Activated B cell treated with CpG ODN at 0.5 μM for 24 hours (primary cell): ENCODE results near the gene ZNF774. TPM values are rescaled to one million over a fixed set of nuclear protein-coding genes. Genes with fewer than 3 reads are reported as not detected.

Experiments
- ATAC-seq: fragments of 200-7000 bp; cut with Tn5 transposase; one replicate; pipeline ENCODE4 v1.10.0; 2021; ENCODE audit warnings: low read depth, mild to moderate bottlenecking, moderate library complexity
- CTCF ChIA-PET: fragments of 350-600 bp; sonication (Branson Sonifier 250); formaldehyde crosslinking; loops from one replicate; lab custom pipeline; 2021; ENCODE audit warnings: antibody characterized with exemption; lab: Charles Lee
- POLR2A ChIA-PET: fragments of 350-600 bp; sonication (Branson Sonifier 250); formaldehyde crosslinking; loops from one replicate; lab custom pipeline; 2021; ENCODE audit warnings: antibody characterized with exemption; lab: Charles Lee
- DNase-seq: peaks from one replicate; pipeline ENCODE4 v3.0.0; 2022
- H3K27ac Mint-ChIP-seq: one replicate; pipeline ENCODE4 v1.8.0; 2020; ENCODE audit warnings: mixed read lengths
- H3K27me3 Mint-ChIP-seq: one replicate; pipeline ENCODE4 v1.8.0; 2021; ENCODE audit warnings: mixed read lengths
- H3K36me3 Mint-ChIP-seq: one replicate; pipeline ENCODE4 v1.8.0; 2021; ENCODE audit warnings: low read depth, mixed read lengths
- H3K4me1 Mint-ChIP-seq: one replicate; pipeline ENCODE4 v1.8.0; 2021; ENCODE audit warnings: mixed read lengths
- H3K4me3 Mint-ChIP-seq: one replicate; pipeline ENCODE4 v1.8.0; 2020; ENCODE audit warnings: mild to moderate bottlenecking, mixed read lengths
- H3K9me3 Mint-ChIP-seq: one replicate; pipeline ENCODE4 v1.8.0; 2020; ENCODE audit warnings: mixed read lengths
- CTCF ChIP-seq: fragments of 200-600 bp; IDR thresholded peaks from one replicate; pipeline ENCODE4 v1.8.0; 2022; ENCODE audit warnings: antibody characterized with exemption, mild to moderate bottlenecking
- intact Hi-C: fragments of 100-400 bp; cut with micrococcal nuclease; formaldehyde crosslinking; loops from one replicate; pipeline ENCODE4 v1.15.1; 2024
- total RNA-seq: library from RNA; stranded (reverse); gene quantifications from 2 replicates; pipeline ENCODE4 v1.2.3, GENCODE V29; 2022

The ZNF774 gene
- total RNA-seq, 1 donor from 2014 or later: 1.3 TPM

GRCh38 chr15:90327311-90327710, 24.8 kb upstream of the ZNF774 start:
- DNase-seq: no peak
- H3K4me1 Mint-ChIP-seq: no peaks in the 10 kb centered on the region
- H3K36me3 Mint-ChIP-seq: no peaks in the 10 kb centered on the region
- H3K9me3 Mint-ChIP-seq: no peaks in the 10 kb centered on the region
- no peak overlapping the region for H3K4me3 Mint-ChIP-seq
- no peak overlapping the region for H3K27ac Mint-ChIP-seq
- TF ChIP-seq CTCF: no peak
- H3K27me3 Mint-ChIP-seq: no peaks in the 10 kb centered on the region
- intact Hi-C loops: no loop called here
- ATAC-seq: no peak
- CTCF ChIA-PET: no interaction called here
- POLR2A ChIA-PET: interaction anchor here (0.6 kb wide), 1 partner anchor 12 kb away, joined by 5 read pairs; no protein-coding TSS in a partner anchor

- H3K27ac Mint-ChIP-seq: no peak overlapping the region
- DNase-seq (no peak), ATAC-seq (no peak)
- ChIA-PET POLR2A (no interaction called here), CTCF (no interaction called here)
- H3K36me3 Mint-ChIP-seq: no peaks in the 10 kb centered on the region
- no peak overlapping the region for H3K4me3 Mint-ChIP-seq
- peaks cover under 1% of the 10 kb centered on the region for H3K27me3 Mint-ChIP-seq
- TF ChIP-seq CTCF: no peak
- no peaks in the 10 kb centered on the region for H3K9me3 Mint-ChIP-seq
- H3K4me1 Mint-ChIP-seq: peaks cover 7% of the 10 kb centered on the region
- intact Hi-C loops: no loop called here
These were observed 17.8 kb upstream of the ZNF774 start for GRCh38 chr15:90334304-90334731.

GRCh38 chr15:90336705-90337141, 15.4 kb upstream of the ZNF774 start:
- H3K4me3 Mint-ChIP-seq: no peak overlapping the region
- POLR2A ChIA-PET: no interaction called here
- peaks cover 2% of the 10 kb centered on the region for H3K27me3 Mint-ChIP-seq
- ATAC-seq (no peak), DNase-seq (no peak)
- H3K4me1 Mint-ChIP-seq: peaks cover 7% of the 10 kb centered on the region
- H3K27ac Mint-ChIP-seq: no peak overlapping the region
- TF ChIP-seq CTCF: no peak
- no peaks in the 10 kb centered on the region for H3K36me3 Mint-ChIP-seq
- intact Hi-C loops: no loop called here
- no peaks in the 10 kb centered on the region for H3K9me3 Mint-ChIP-seq
- CTCF ChIA-PET: interaction anchor here (0.9 kb wide), 1 partner anchor 145 kb away, joined by 3 read pairs; no protein-coding TSS in a partner anchor

- intact Hi-C loops: no loop called here
- Mint-ChIP-seq H3K36me3 (no peaks in the 10 kb centered on the region), H3K4me3 (no peak overlapping the region), H3K4me1 (peaks cover 7% of the 10 kb centered on the region), H3K27me3 (peaks cover 2% of the 10 kb centered on the region), H3K27ac (no peak overlapping the region), H3K9me3 (no peaks in the 10 kb centered on the region)
- ChIA-PET CTCF (no interaction called here), POLR2A (no interaction called here)
- ATAC-seq (no peak), DNase-seq (no peak)
- no peak for TF ChIP-seq CTCF
These were observed 14.8 kb upstream of the ZNF774 start for GRCh38 chr15:90337256-90337655.

GRCh38 chr15:90338532-90338931, 13.6 kb upstream of the ZNF774 start:
- no peaks in the 10 kb centered on the region for H3K36me3 Mint-ChIP-seq
- H3K4me1 Mint-ChIP-seq: peaks cover 17% of the 10 kb centered on the region
- H3K9me3 Mint-ChIP-seq: no peaks in the 10 kb centered on the region
- peaks cover 2% of the 10 kb centered on the region for H3K27me3 Mint-ChIP-seq
- ATAC-seq: no peak
- POLR2A ChIA-PET: no interaction called here
- intact Hi-C loops: no loop called here
- CTCF ChIA-PET: no interaction called here
- DNase-seq: no peak
- no peak overlapping the region for H3K27ac Mint-ChIP-seq
- H3K4me3 Mint-ChIP-seq: no peak overlapping the region
- TF ChIP-seq CTCF: no peak
